HG03575 (cell line): ENCODE measurements around the gene METTL23.
"Not testable (repeated sequence)": the region's sequence is repeated elsewhere in the genome, so short reads cannot be mapped to it uniquely, and the experiment has no call there.

Experiments
- ATAC-seq: cut with Tn5 transposase; IDR thresholded peaks from one replicate; pipeline ENCODE4 v1.9.1; 2021; ENCODE audit not compliant: unreplicated experiment, insufficient number of reproducible peaks, low FRiP score; ENCODE audit errors: extremely low read depth

The METTL23 gene

DNA sequence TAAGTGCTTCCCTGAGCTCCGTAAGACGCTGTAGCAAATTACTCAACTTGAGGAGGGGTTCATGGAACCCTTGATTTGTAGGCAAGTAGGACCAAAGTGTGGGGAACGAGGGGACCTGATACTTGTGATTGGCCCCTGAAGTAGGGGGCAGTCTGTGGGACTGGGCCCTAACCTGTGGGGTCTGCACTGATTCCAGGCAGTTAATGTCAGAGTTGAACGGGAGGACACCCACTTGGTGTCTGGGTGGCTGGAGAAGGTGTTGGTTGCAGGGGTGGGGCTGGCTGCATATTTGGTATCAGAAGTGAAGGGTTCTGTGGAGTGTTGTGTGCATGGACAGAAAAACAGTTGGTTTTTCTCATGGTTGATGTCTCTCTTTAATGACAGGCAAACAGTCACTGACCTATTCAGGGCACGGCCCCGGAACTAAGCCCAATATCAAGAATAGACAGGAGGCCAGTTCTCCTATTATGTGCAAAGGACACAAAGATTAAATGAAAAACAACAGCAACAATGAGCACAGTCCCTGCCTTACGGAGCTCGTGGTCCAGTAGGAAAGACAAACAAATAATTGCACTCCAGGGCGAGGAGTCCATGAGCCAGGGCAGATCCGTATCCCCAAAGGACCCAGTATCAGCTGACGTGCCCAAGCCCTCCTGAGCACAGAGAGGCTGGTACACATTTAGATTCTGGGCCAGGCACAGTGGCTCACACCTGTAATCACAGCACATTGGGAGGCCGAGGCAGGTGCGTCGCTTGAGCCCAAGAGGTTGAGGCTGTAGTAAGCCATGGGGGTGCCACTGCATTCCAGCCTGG is 35.1 kb upstream of the METTL23 start:
- no peak for ATAC-seq

- ATAC-seq = no peak
Measured at GRCh38 chr17:76695059-76695831, 31.4 kb upstream of the METTL23 start.

GRCh38 chr17:76696763-76697701 is 29.6 kb upstream of the METTL23 start:
- ATAC-seq = no peak

DNA sequence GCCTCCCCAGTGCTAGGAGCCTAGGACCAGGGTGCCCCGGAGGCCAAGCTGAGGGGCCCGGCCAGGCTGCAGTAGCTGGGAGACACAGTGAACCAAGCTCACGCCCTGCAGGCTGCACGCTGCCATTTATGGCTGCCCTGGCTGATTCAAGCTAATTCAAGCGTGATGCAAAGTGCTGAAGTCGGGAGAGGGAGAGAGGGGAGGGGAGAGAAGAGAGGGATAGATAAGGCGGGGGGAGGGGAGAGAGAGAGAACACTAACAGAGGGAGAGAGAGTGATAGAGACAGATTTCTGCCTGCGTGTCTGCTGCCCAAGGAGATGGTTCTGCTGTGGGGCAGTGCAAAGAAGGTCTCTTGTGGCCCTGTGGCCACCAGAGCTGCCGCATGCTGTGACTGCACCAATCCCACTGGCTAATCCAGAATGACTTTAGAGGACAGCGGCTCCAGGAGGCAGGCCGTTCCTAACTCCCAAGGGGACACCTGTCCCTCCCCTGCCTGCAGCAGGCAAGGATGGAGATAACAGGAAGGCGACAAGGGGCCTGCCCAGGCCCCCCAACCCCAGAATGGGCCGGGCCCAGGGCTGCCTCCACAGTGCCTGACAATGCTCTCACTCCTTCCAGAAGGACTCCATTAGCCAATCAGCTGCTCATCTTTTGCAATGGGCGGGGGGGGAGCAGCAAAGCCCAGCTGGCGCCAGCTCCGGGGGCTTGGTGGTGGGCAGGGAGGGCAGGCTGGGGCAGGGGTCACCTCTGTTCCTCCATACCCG is 28.8 kb upstream of the METTL23 start:
- no peak for ATAC-seq

GRCh38 chr17:76698466-76698977 is 28.1 kb upstream of the METTL23 start:
- not testable (repeated sequence) for ATAC-seq

GRCh38 chr17:76700270-76700616 is 26.4 kb upstream of the METTL23 start:
- no peak for ATAC-seq

DNA sequence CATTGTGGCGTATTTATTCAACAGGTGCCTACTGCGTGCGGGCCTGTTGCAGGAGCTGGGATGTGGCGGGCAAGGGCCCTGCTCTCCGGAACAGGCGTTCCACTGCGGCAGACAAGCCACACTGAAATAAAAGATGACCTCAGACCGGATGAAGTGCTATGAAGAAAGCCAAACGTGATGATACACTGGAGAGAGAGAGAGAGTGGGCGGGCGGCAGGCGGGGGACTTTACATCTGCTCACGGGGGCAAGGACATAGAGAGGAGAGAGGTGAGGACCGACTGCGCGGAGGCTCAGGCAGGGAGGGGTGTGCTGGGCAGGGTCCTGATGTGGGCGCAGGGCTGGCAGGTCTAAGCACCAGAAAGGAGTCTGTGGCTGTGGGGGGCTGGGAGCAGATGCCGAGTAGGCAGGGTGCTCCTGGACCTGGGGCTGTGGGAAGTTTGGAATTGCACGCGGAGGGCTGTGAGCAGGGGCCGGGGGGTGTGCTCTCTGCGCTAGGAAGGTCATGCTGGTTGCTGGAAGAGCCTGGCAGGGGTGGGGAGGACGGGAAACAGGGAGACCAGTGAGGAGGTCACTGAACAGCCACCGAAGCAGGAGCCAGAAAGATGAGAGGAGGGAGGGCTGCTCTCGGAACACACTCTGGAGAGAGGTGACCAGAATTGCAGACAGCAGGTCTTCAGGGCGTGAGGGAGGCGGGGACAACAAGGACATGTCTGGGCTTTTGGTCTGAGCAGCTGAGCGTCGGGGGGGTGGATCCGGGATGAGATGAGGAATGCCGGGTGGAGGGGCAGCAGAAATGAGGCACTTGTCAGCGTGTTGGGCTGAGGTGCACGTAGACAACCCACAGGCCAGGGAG is 25.8 kb upstream of the METTL23 start:
- ATAC-seq = no peak

DNA sequence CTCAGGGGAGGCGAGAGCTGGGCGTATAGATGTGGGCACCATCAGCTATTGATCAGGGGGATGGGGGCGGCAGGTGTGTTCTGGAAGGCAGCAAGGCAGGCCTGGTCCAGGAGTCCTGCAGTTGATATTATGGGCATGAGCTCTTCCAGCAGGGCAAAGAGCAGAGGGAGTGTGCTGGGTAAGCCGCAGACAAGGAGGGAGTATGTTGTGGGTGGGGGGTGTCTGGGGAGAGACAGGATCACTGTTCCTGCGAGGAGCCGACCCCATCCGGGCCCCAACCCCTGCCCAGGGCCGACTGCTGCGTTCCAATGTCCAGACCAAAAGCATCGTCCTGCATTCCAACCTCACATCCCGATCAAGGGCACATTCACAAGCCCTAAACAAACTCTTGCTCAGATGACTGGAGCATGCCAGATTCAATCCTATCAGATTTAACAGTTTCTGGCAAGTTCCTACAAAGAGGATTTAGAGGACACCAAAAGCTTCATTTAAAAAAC is 25.1 kb upstream of the METTL23 start:
- no peak for ATAC-seq

- ATAC-seq = no peak
Measured at GRCh38 chr17:76702076-76702475, 24.6 kb upstream of the METTL23 start.

DNA sequence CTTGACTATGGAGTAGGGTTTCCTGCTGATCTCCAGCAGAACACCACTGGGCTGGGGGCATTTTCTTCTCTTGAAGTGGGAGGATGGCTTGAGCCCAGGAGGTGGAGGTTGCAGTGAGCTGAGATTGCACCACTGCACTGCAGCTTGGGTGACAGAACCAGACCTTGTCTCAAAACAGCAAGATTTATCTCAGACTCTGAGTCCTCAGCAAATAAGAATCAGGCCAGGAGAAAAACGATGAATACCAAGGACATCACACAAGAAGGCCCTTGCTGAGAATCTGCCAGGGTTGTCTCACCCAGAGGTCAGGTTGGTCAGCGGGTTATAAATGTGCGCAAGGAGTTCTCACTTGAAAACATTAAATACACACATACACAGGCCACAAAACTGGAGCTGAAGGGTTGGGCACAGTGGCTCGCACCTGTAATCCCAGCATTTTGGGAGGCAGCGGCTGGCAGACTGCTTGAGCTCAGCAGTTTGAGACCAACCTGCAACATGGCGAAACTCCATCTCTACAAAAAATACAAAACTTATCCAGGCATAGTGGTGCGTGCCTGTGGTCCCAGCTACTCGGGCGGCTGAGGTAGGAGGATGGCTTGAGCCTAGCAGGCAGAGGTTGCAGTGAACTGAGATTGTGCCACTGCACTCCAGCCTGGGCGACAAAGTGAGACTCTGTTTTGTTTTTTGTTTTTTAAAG is 23.6 kb upstream of the METTL23 start:
- ATAC-seq = no peak

- ATAC-seq = no peak
Measured at GRCh38 chr17:76704805-76705204, 21.8 kb upstream of the METTL23 start.

DNA sequence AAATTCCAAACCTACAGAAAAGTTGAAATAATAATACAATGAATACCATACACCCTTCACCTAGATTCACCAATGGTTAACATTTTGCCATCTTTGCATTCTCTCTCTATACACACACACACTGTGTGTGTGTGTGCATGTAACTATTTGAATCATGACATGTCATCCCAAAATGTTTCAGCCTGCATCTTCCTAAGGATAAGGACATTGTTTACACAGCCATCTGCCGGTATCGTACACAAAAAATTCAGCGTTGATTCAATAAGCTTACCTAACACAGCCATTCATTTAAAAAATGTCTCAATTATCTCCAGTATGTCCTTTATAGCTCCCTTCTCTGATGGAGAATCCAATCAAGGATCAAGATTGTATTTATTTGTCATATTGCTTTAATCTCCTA is 19.8 kb upstream of the METTL23 start:
- no peak for ATAC-seq

DNA sequence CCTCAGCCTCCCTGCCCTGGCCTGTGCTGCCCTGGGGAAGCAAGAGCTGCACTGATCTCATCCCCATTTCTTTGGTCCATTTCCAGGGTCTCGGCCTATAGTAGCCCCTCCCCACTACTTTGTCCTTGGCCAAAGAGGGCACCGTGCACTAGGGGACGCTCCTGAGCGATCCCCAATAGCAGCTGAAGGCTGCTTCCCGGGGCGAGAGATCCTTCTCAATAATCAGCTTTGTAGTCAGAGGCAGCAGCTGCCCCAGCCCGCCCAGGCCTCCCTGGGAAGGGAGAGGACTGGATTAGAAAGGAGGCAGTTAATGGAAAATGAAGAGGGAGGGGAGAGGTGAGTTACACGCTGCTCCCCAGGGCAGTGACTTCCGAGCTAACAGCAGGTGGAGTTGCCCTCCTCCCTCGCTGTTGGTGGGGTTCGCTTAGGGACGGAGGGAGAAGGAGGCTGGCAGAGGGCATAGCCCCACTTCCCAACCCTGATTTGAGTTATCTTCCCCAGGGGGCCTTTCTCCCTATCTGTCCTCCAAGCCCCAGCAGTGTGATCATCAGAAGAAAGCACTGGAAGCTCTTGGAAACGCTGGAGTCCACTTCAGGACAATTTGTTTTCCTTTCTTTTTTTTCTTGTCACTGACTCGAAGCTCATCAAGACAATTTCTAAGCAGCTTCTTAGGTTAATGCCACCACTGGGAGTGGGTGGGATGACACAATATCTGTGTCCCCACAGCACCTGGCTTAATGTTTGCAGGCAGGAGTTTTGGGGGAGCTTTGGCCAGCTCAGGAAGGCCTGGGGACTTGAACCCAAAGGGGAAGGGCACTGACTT is 18.4 kb upstream of the METTL23 start:
- ATAC-seq = no peak

- no peak for ATAC-seq
Measured at GRCh38 chr17:76709077-76709950, 17.3 kb upstream of the METTL23 start.
